Stimulated activated CD4-positive, alpha-beta T cell treated with anti-CD3 and anti-CD28 coated beads, Interleukin-2, amount 100 ng/mL, for 48 hours (primary cell): ENCODE measurements around the gene CYP1B1.
A peak's percentile ranks its signal among the peaks of the same experiment; 100 is the strongest.

Experiments
- DNase-seq, 2 donors: peaks; one replicate each; pipeline ENCODE4 v3.0.0-alpha.2; 2020

CYP1B1 gene

DNA sequence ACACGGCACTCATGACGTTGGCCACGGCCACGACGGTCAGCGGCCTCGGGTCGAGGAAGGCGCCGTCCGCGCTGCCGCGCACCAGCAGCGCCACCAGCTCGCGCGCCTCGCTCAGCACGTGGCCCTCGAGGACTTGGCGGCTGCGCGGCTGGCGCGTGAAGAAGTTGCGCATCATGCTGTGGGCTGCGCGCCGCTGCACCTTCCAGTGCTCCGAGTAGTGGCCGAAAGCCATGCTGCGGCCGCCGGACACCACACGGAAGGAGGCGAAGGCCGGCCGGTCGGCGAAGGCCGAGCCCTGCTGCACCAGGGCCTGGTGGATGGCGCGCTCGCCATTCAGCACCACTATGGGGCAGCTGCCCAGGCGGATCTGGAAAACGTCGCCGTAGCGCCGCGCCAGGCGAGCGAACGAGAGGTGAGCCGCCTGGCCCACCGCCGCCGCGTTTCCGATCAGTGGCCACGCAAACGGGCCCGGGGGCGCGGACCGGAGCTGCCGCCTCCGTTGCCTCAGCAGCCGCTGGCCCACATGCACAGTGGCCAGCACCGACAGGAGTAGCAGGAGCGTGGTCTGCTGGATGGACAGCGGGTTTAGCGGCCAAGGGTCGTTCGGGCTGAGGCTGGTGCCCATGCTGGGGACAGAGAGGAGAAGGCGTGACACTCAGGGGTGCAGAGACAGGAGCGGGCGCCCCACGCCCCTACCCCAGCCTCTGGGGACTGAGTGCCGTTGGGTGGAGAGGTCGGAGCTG, 1.0 kb downstream of the CYP1B1 start:
- no peak for DNase-seq

DNA sequence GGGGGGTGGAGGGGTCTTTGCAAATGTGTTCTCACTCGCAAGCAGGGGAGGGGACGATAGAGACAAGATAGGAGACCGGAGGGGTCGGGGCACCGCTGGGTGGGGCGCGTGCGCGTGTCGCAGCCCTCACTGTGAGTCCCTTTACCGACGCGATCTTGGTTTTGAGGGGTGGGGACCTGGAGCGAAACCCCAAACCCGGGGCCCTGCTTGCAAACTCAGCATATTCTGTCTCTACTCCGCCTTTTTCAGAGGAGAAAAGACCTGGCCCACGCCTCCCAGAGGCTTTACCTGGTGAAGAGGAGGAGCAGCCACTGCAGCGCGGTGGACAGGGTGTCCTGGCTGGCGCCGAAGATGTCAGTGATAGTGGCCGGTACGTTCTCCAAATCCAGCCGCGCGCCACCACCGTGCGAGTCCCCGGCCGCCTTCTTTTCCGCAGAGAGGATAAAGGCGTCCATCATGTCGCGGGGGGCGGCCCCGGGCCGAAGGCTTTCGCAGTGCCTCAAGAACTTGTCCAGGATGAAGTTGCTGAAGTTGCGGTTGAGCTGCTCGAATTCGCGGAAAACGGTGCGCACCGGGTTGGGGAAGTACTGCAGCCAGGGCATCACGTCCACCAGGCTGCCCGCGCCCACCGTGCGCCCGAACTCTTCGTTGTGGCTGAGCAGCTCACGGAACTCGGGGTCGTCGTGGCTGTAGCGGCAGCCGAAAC, 1.7 kb downstream of the CYP1B1 start:
- DNase-seq = peak in 1 of 2 donors; percentile 7

DNA sequence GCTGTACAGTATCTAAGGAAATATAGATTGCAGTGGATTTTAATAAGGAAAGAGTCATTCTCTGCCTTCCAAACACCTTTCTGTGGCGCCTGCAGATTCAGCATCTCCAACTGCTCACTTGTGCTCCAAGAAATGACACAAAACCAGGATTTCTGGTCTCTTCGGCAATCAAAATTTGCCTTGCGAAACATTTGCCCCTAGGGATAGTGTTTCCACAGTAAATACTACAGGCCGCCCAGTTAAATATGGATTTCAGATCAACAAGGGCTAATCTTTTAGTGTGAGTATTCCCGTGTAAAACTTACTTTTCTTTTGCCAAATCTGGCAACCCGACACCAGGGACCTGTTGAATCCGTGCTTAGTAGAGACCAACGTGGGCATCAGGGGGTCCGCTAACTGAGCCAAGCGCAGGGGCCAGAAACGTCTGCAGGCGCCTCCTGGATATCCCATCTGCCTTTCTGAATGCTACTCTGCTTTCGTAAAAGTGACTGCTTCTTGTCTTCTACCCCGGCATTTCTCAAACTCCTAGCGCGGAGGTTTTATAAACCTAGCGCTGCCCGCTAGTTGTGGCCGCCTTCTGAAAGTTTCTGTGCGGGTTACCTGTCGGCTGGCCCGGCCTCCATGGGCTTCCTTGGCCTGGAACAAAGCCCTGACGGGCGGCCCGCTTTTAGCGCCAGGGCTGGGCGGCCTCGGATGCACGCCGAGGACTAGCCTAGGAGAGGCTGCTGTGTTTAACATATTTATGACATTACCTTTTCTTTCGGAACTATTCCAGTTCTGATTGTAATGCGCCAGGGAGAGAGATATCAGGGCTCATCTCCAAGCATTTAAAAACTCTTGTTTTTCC, 2.5 kb downstream of the CYP1B1 start:
- no peak for DNase-seq

DNA sequence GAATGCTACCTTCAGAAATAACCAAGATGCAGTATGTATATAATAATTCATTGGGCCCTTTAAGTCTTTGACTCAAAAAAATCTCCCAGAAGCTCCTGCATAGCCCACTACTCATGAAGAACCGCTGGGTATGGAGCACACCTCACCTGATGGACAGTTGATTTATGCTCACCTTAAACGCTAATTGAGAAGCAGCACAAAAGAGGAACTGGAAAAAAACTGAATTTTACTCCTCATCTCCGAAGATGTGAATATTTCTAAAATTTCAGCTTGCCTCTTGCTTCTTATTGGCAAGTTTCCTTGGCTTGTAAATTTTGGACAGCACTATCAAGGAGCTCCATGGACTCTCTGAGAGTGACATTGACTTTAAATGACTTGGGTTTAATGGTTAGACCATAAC, 5.5 kb downstream of the CYP1B1 start:
- DNase-seq = no peak

DNA sequence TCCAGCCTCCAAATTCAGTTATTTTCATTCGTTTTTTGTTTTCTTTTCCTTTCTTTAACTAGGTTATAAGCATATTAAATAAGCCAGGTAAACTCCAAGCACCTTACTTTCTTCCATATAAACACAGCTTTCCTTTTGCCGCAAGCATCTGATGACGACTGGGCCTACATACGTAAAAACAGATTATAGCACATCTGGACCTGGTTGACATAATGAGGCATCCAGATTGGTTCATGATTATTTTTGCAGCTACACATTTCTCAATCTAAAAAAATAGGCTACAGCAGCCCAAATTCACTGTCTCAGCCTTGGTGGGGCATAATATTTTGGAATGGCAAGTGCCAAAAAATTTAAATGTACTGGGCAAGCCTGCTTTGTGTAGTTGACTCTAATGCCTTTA, 7.7 kb downstream of the CYP1B1 start:
- no peak for DNase-seq

DNA sequence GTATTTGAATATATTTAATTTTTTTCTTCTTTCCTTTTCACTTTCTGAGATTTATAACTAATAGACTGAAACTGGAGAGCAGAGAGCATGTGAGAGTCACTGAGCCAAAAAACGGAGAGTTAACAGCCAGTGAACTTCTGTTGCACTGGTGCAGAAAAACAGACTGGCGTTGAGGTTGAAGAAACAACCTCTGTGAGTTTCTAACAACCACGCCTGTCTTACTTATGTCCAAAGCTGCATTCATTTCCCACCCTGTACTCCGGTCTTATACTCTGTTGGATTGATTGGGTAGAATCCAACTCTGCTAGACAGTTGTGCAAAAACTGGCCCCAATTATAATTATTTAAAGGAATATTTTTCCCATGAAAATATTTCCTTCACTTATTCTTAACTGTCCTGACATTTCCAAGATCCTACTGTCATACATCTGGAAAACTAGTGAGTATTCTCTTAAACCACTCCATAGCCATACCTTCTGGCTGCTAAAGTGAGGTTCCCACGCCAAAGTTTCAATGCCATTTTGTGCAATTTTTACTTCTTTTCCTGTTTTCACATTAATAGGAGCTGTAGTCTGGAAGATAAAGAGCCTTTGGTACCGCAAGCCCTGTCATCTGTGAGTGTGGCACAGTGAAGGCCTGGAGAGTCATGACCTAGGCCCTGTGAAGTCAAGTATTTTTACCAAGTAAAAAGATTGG, 9.4 kb downstream of the CYP1B1 start:
- no peak for DNase-seq

DNA sequence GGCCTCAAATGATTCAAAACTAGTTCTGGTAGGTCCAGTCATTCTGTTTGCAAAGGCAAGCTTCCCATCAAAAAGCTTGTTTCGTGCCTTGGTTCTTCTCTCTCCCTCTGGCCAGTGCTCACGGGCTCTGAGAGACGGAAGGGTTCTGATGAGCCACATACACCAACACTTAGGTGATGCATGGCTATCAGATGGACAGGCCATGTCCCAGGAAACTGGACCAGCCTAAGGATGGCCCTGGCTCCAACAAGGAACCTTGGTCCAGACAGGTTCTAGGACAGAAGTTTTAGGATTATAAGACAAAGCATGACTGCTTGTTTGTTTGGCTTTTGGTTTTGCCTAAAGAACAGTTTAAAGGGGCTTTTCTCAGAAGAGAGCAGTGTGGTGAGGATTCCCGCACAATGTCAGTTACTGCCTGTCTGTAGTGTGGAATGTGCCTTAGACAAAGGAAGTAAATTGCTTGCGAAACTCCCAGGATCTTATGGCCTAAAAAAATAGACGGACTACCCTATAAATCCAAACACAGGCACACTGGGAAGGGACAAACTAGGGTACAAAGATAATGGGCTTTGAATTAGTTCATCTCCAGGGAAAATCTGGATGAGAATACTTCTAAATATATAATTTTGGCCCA, 10.3 kb downstream of the CYP1B1 start:
- DNase-seq = no peak

DNA sequence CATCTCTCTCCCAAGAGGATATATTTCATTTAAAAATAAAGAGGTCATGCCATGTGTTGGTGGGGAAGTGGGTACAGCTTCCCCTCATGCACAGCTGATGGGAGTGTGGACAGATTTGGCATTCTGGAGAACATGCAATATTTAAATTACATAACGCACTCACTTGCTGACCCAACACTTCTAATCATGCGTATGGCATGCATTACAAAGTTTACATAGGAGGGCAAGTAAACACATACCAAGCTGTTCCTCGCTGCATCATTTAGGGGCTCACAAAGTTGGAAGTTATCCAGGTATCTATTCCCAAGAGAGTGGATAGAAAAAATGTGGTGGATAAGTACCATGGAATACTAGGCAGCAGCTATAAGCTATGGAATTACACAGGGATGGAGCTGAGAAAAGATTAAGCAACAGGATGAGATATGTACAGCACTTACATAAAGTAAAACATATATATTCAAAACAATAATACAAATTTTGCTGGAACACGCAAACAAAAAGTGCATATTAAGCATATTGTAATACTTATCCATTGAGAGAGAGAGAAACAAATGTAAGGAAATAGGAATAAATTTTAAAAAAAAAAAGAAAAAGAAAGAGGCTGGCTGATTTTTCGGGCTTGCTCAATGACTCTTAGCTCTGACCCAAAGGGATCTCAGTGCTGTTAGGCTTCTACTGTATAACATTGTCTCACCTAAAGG, 11.0 kb downstream of the CYP1B1 start:
- no peak for DNase-seq

DNA sequence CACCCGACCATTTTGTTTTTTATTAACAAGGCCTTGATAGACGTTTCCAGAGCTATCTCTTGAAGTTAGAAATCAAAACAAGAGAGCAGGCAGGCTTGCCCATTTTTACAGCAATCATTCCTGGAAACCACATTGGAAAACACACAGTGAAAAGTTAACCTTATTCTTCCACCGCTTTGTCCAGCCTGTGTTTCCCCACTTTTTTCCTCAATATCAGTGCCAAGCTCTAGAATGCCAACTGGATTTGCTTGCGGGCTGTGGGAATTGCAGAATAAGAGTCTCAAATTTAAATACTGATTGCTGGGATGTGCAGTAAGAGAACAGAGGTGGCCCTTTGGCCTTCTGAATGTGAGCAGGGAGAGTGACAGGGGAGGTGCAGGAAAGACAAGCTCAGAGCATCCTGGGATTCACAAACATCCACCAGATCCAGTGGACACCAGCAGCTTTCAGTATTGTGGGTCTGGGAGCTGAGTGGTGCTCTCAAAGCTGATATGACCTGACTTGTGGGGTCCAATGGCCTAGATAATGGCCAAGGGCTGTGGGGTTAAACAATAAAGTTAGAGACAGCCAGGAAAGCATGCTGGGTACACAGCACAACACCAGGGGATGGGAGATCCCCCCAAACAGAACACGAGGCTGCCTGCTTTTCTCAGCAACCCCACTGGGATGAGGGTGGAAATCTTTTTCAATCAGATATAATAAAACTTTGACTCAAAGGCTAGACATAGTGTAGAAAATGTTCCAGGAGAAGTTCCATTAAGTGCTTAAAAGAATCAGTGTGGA, 15.5 kb downstream of the CYP1B1 start:
- no peak for DNase-seq

DNA sequence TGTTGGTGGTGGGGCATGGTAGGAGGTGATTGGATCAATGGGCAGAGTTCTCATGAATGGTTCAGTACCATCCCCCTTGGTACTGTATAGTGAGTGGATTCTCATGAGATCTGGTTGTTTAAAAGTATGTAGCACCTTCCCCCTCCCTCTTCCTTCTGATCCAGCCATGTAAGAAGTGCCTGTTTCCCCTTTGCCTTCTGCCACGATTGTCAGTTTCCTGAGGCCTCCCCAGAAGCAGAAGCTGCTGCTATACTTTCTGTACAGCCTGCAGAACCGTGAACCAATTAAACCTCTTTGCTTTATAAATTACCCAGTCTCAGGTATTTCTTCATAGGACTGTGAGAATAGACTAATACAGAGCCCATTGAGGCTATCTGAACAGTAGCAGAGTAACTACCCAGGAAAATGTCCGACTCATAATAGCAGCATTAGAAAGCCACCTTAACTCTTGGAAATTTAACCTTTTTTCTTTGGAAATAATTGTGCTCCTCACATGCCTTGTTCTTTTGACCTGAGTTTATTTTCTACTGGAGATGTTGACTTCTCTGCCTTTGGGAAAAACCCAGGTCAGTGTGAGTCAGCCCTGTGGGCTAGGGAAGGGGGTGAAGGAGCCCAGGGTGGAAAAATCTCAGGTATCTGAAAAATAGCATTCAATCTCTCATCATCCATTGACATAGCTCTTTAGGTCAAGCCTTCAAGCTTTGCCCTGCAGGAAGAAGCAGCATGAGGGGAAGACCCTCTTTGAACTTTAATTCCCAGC, 18.1 kb downstream of the CYP1B1 start:
- DNase-seq = no peak

DNA sequence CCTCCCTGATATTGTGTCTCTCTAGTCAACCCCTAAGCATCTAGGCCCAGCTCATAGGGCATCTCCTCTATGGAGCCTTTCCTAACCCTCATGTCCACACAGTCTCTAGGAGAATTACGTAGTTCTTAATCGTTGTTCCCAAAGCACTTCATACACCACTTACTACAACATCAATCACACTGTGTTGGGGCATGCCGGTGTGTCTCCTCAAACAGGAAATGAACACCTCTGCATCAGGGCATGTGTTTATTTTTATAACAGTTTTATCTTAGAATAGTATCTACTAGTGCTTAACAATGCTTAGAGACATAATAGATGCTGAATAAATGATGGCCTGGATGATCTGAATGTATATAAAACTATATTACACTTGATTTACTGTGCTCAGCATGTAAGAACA, 19.7 kb downstream of the CYP1B1 start:
- DNase-seq = no peak

DNA sequence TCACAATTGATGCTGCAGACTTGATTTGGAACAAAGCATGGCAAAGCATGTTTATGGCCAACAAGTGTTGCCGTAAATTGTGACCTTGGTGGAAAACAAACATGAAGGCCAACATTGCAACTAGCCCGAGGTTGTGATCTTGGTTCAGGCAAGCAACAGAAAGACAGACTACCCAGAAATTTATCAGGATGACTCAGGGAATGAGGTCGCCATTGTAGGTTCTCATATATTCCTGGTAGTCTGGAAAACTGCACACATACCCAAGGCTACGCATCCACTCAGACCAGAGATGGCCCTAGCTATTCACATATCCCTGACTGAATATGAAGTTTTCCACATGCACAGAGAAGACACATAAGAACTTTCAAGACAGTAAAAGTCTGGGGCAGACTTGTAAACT, 30.1 kb downstream of the CYP1B1 start:
- no peak for DNase-seq

DNA sequence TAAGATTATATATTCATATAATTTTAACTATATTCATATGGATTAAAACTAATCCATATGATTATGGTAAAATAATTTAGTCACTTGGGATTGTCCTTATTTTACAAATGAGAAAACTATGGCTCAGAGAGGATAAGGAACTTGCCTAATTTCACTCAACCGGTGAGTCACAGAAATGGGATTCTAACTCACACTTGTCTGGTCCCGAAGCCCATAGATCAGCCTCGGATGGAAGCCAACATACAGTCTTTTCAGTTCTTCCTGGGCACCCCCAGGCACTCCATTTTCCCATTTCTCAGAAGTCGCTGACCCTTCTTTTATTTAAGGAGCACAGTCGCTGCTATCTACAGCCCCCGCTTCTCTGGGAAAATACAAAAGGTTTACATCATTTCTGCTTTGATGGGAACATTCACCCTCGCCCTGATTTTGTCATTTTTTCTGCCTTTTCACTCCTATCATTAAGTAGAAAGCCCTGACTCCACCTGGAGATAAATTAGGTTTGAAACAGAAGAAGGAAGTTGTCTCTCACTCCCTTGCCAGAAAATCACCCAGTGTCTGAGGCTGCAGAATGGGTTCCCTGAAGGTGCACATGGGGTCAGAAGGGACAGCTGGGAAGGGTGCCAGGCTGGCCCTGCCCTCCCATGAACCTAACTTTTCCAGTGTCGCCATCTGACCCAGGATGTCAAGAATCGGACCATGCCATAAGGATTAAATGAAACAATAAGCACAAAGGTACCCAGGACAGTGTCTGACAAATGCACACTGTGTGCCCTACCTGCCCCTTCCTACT, 36.6 kb downstream of the CYP1B1 start:
- no peak for DNase-seq

DNA sequence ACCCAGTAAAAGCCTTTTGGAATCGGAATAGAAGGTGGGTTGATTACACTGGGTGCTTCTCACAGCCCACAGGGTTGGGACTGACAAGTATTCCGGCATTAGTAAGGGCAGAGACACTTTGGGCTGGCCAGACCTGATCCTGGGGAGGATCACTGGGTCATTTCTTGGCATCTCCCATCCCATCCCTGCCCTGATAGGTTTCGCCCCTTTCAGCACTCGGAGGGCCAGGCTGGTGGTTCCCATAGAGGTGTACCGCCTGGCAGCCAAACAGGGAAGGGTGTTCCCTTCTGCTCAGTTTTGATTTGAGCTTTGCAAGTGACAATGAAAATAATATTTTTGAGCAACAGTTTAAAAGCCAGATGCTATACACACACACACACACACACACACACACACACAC, 37.3 kb downstream of the CYP1B1 start:
- no peak for DNase-seq

DNA sequence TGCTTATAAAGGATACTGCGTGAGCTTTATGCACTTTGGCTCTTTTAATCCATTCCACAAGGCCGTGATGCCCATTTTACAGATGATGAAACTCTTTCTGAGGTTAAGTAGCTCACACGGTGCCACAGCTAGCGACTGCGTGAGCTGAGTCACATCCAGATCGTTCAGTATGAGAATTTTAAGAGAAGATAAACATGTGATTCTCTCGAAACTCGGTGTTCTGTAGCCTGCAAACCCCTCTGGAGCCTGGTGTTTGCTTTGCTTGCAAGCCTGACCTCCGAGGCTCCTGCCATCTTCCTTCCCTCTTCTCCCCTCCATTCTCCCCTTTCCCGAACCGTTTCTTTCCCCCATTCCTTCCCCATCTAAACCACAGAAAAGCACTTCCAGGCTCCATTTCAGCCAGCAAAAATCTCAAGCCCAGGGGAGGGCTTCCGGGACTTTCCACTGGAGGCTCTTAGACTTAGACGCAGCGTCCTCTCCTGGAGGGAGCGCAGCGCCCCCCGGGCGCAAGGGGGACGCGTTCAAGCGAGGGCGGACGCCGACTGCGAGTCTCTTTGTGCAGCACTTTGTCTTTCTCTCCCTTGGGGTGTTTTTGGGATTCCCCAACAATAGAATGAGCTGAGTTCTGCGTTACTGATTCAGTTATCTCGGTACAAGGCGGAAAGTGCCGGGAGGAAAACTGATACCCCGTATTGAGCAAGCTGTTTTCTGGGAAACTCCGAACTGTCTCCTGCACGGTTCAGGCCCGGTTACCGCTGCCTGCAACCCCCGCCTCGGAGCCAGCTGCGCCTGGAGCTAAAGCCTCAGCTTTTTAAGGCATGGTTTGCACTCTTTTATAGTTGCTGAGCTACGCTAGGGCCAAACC, 38.0 kb downstream of the CYP1B1 start:
- peak; percentile 7 to 29 for DNase-seq

DNA sequence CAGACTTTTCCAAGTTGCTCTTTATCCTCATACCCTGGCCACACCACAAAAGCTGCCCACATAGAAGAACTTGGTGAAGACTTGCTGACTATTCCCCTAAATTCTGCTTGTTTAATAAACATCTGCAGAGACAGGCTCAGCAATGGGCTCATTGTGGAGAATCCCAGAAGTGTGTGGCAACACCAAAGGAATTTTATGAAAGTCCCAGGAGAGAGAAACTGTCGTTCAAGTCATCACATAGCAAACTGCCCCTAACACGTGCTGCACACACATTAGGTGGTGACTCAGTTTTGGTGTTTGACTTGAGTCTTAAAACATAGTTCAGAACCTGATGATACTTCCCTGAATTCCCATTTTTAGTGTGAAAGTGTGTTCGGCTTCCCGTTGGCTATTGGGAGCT, 38.6 kb downstream of the CYP1B1 start:
- no peak for DNase-seq

DNA sequence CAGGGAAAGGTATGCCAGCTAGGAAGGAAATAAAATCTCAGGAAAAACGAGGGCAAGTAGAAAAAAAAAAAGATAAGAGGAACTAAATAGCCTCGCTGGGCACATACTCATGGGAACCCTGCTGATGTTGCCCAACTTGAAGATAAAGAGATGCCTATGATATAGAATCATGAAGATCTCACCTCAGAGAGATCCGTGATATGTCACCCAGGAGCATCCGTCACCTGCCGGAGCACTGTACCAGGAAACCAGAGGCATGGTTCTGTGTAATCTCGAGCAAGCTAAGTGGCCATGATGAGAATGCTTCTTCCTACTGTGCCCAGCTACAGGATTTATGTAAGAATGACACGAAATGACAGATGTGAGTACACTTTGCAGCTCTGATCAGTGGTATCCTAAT, 40.0 kb downstream of the CYP1B1 start:
- DNase-seq = no peak

DNA sequence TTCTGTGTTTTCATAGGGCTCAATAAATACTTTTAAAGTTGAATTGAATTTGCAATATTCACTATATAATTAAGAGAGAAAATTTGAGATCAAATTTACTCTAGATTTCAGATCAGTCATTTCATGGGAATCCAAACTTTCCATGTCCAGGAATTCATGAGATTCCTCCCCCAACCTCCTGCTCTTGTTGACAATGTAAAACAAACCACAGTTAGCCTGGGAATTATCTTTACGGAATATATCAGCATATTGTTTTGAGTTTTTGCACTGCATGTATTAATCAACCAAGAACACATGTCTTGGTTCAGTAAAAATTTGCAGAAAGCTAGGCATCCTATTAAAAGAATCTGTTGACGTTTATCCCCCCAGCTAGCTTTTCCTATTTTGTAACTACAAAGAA, 42.3 kb downstream of the CYP1B1 start:
- DNase-seq = no peak

DNA sequence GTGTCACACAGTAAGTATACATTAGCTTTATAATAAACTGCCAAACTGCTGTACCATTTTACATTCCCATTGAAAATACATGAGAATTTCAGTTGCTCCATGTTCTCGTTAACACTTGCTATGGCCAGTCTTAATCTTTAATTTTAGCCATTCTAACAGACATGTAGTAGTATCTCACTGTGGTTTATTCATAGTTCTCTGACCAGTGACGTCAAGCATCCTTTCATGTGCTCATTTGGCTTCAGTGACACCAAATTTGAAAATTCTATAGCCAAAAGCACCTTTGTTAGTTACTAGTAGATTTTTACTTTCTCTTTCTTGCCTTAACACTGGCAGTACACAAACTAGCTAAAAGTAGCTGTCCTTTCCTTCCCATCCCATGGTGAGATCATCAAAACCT, 43.0 kb downstream of the CYP1B1 start:
- DNase-seq = no peak
